ENCODE data around the gene MRPS11. TPM values are rescaled to one million over a fixed set of nuclear protein-coding genes. Genes with fewer than 3 reads are reported as not detected.
A peak's percentile ranks its signal among the peaks of the same experiment; 100 is the strongest.
"Not testable (repeated sequence)": the region's sequence is repeated elsewhere in the genome, so short reads cannot be mapped to it uniquely, and the experiment has no call there.

MRPS11 gene
- total RNA-seq, 1 donor from 2014 or later: 56.3 TPM

- H3K4me1 Mint-ChIP-seq: peaks cover 16% of the 10 kb centered on the region
- no peak overlapping the region for H3K27ac Mint-ChIP-seq (ENCODE audit: unreplicated experiment)
- no peaks in the 10 kb centered on the region for H3K27me3 Mint-ChIP-seq (ENCODE audit: low read depth)
- no peak for DNase-seq (ENCODE audit: low read depth, low spot score)
- no peaks in the 10 kb centered on the region for H3K9me3 Mint-ChIP-seq
- TF ChIP-seq CTCF (conservative IDR thresholded peaks at IDR 0.05): peak; percentile 17
- H3K4me3 Mint-ChIP-seq: no peak overlapping the region
- peaks cover 2% of the 10 kb centered on the region for H3K36me3 Mint-ChIP-seq (ENCODE audit: low read depth)
Observed at GRCh38 chr15:88470625-88471372, 3.3 kb downstream of the MRPS11 start.

GRCh38 chr15:88472225-88472624 lies 4.7 kb downstream of the MRPS11 start:
- H3K27ac Mint-ChIP-seq (ENCODE audit: unreplicated experiment): no peak overlapping the region
- TF ChIP-seq CTCF (conservative IDR thresholded peaks at IDR 0.05): no peak
- H3K4me3 Mint-ChIP-seq: peak overlapping the region; percentile 50
- H3K36me3 Mint-ChIP-seq (ENCODE audit: low read depth): peaks cover 2% of the 10 kb centered on the region
- no peak for DNase-seq (ENCODE audit: low read depth, low spot score)
- no peaks in the 10 kb centered on the region for H3K27me3 Mint-ChIP-seq (ENCODE audit: low read depth)
- H3K9me3 Mint-ChIP-seq: no peaks in the 10 kb centered on the region
- H3K4me1 Mint-ChIP-seq: peaks cover 7% of the 10 kb centered on the region

DNA sequence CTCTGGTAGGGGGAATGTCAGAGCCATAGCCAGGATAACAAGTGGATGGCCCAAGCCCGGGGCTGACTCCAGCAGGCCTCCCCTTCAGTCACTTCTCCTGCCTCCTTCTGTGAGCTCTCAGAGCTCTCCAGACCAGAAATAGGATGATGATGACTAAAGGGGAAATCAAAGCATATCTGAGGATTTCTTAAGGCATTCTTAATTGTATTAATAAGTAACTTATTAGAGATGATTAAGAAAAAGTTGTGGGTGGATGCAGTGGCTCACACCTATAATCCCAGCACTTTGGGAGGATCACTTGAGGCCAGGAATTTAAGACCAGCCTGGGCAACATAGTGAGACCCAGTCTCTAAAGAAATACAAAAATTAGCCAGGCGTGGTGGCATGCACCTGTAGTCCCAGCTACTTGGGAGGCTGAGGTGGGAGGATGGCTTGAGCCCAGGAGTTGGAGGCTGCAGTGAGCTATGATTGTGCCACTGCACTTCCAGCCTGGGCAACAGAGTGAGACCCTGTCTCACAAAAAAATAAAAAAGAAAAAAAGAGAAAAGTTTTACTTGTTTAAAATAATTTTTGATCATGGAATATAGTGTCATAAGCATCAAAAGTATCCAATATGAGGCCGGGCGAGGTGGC lies 6.3 kb downstream of the MRPS11 start:
- H3K4me3 Mint-ChIP-seq; H3K4me1 Mint-ChIP-seq; H3K27me3 Mint-ChIP-seq (ENCODE audit: low read depth); DNase-seq (ENCODE audit: low read depth, low spot score); H3K27ac Mint-ChIP-seq (ENCODE audit: unreplicated experiment); H3K9me3 Mint-ChIP-seq; H3K36me3 Mint-ChIP-seq (ENCODE audit: low read depth): not testable (repeated sequence)

DNA sequence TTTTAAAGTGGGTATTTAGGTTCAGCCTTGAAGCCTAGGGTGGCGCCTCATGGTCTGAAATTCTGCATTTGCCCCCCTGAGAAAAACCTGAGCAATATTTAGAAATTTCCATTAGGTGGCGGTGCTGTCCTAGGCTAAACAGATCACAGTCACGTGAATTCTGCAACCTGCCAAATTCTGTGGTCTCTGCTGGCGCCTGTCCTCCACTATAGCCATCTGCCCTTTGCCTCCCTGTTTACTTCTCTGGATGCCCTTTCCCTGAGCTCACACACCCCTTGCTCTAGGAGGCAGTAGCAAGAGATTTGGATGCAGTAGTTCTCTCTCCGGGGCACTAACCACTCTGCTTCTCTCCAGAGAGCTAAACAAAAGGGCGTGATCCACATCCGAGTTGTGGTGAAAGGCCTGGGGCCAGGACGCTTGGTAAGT lies 9.1 kb downstream of the MRPS11 start:
- Mint-ChIP-seq H3K4me1 (peaks cover 2% of the 10 kb centered on the region), H3K27me3 (ENCODE audit: low read depth) (no peaks in the 10 kb centered on the region), H3K9me3 (no peaks in the 10 kb centered on the region), H3K4me3 (no peak overlapping the region), H3K36me3 (ENCODE audit: low read depth) (peaks cover 2% of the 10 kb centered on the region), H3K27ac (ENCODE audit: unreplicated experiment) (no peak overlapping the region)
- TF ChIP-seq CTCF (conservative IDR thresholded peaks at IDR 0.05): peak; percentile 75
- peak; percentile 18 for DNase-seq (ENCODE audit: low read depth, low spot score)

DNA sequence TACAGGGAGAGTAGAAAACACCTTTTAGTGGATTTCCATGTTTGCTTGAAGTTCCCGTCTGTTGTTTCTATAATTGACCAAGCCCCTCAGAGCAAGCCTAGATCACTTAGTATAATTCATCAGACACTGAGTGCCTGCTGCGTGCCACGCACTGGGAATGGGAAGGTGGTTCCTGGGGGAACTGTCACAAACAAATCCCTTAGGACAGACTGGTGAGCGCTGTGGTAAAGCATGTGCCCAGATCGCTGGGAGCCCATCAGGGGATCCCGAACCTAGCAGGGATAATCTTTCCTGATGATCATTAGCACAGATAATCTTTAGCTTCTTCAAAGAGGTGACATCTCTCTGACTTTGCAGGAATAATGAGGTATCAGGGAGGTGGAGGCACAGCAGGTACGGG lies 9.6 kb downstream of the MRPS11 start:
- no peak for TF ChIP-seq CTCF (conservative IDR thresholded peaks at IDR 0.05)
- DNase-seq (ENCODE audit: low read depth, low spot score): no peak

GRCh38 chr15:88477904-88478303 lies 10.4 kb downstream of the MRPS11 start:
- TF ChIP-seq CTCF (conservative IDR thresholded peaks at IDR 0.05): no peak
- peaks cover 4% of the 10 kb centered on the region for H3K4me1 Mint-ChIP-seq
- no peak overlapping the region for H3K27ac Mint-ChIP-seq (ENCODE audit: unreplicated experiment)
- peaks cover 6% of the 10 kb centered on the region for H3K27me3 Mint-ChIP-seq (ENCODE audit: low read depth)
- DNase-seq (ENCODE audit: low read depth, low spot score): no peak
- H3K4me3 Mint-ChIP-seq: no peak overlapping the region
- no peaks in the 10 kb centered on the region for H3K36me3 Mint-ChIP-seq (ENCODE audit: low read depth)
- no peaks in the 10 kb centered on the region for H3K9me3 Mint-ChIP-seq

More for the DNA sequence above, 9.6 kb downstream of the MRPS11 start:
- no peak overlapping the region for H3K27ac Mint-ChIP-seq (ENCODE audit: unreplicated experiment)
- H3K4me3 Mint-ChIP-seq: no peak overlapping the region
- no peaks in the 10 kb centered on the region for H3K9me3 Mint-ChIP-seq
- no peaks in the 10 kb centered on the region for H3K27me3 Mint-ChIP-seq (ENCODE audit: low read depth)
- H3K36me3 Mint-ChIP-seq (ENCODE audit: low read depth): peaks cover under 1% of the 10 kb centered on the region
- H3K4me1 Mint-ChIP-seq: peaks cover 4% of the 10 kb centered on the region
